Bronchial epithelial cell (primary cell): ENCODE results near the gene PRKAG2. TPM values are rescaled to one million over a fixed set of nuclear protein-coding genes. Genes with fewer than 3 reads are reported as not detected.
A peak's percentile ranks its signal among the peaks of the same experiment; 100 is the strongest.

ENCODE experiments used
- DNase-seq: peaks from one replicate; pipeline ENCODE4 v3.0.0-alpha.2; 2010; ENCODE audit warnings: low read depth
- FAIRE-seq: peaks from 2 replicates; lab custom pipeline; 2011; peaks lifted over from hg19 to GRCh38; lab: Jason Lieb, UNC
- H3K27me3 ChIP-seq: 2 replicates; pipeline ENCODE4 v1.5.1; 2011; ENCODE audit warnings: low read length; ENCODE audit not compliant: control insufficient read depth, insufficient read depth
- H3K36me3 ChIP-seq: 2 replicates; pipeline ENCODE4 v1.5.1; 2011; ENCODE audit warnings: low read length; ENCODE audit not compliant: control insufficient read depth, insufficient read depth
- H3K4me3 ChIP-seq: 2 replicates; pipeline ENCODE4 v1.5.1; 2011; ENCODE audit warnings: mild to moderate bottlenecking, low read depth, low read length, control low read depth
- total RNA-seq: library from RNA; depleted of rRNA; stranded (reverse); fragments of >200 nt; gene quantifications from 2 replicates; pipeline ENCODE4 v1.2.1, GENCODE V29; 2014
- TF ChIP-seq, protein P1 (sequence below): IDR thresholded peaks from 2 replicates; pipeline ENCODE4 v1.5.1; 2011; ENCODE audit warnings: mild to moderate bottlenecking, moderate library complexity, low read length, control low read depth, inconsistent platforms; ENCODE audit not compliant: insufficient read depth, severe bottlenecking

Gene PRKAG2
- total RNA-seq, 1 donor from 2014 or later = 24.5 TPM

DNA sequence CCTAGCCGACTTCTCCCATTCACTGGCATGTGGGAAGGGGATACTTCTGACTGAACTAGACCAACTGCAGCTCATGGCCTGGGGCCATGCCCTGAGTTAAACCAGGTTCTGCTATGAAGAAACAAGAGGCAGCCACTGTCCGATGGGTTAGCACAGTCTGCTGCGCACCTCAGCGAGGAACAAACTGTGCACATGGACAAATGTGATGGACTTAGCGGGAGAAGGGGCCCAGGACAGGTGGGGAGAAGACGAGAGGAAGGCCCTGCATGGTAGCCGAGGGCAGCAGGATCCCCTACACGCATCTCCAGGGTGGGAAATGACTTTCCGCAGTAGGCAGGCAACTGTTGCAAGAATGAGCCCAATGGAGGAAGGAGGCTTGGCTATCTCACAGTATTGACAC is 115.0 kb downstream of the PRKAG2 start:
- Histone ChIP-seq H3K4me3 (no peak overlapping the region), H3K27me3 (peaks cover 4% of the 10 kb centered on the region), H3K36me3 (no peaks in the 10 kb centered on the region)
- no peak for DNase-seq
- no peak for FAIRE-seq
- TF ChIP-seq, protein P1, sequence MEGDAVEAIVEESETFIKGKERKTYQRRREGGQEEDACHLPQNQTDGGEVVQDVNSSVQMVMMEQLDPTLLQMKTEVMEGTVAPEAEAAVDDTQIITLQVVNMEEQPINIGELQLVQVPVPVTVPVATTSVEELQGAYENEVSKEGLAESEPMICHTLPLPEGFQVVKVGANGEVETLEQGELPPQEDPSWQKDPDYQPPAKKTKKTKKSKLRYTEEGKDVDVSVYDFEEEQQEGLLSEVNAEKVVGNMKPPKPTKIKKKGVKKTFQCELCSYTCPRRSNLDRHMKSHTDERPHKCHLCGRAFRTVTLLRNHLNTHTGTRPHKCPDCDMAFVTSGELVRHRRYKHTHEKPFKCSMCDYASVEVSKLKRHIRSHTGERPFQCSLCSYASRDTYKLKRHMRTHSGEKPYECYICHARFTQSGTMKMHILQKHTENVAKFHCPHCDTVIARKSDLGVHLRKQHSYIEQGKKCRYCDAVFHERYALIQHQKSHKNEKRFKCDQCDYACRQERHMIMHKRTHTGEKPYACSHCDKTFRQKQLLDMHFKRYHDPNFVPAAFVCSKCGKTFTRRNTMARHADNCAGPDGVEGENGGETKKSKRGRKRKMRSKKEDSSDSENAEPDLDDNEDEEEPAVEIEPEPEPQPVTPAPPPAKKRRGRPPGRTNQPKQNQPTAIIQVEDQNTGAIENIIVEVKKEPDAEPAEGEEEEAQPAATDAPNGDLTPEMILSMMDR = no peak

DNA sequence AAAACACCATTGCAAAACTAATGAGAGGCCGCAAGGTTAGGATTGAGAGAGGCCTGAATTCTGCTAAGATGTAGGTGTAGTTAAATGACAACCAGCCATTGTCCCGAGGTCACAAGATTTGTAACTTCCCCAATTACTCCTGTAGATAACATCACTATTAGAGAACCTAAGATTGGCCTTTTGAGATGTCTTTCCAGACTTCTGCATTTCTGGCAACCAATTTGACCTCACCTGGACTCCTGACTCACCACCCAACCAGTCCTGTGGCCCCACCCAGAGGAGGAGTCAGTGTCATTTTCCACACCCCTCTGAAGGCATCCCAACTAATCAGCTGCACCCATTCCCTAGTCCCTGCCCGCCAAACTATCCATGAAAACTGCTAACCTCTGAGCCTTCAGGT is 115.7 kb downstream of the PRKAG2 start:
- DNase-seq (peak; percentile 66), FAIRE-seq (peak; percentile 82)
- TF ChIP-seq, protein P1 = no peak
- Histone ChIP-seq H3K4me3 (no peak overlapping the region), H3K36me3 (no peaks in the 10 kb centered on the region), H3K27me3 (peaks cover 4% of the 10 kb centered on the region)

DNA sequence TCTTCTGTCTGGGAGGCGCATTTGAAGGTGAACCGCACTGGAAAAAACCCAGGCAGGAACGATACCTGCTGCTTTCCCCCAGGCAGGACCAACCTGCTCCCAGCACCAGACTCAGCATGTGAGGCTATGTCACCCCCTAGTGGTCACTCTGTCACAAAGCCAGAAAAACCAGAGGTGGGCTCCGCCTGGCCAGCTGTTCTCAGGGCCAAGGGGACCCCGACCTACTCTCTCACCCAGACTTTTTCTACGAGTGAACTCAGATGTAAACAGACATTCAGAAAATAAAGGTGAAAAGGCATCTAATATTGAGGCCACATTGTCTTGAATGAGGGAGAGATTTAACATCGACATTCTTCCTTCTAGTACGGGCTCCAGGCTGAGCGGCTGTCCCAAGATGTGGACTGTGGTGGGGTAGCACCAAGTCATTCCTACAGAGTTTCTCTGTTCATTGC is 117.3 kb downstream of the PRKAG2 start:
- DNase-seq (peak; percentile 61), FAIRE-seq (peak; percentile 60)
- Histone ChIP-seq H3K4me3 (no peak overlapping the region), H3K36me3 (no peaks in the 10 kb centered on the region), H3K27me3 (peaks cover 4% of the 10 kb centered on the region)
- TF ChIP-seq, protein P1 = peak; percentile 94

DNA sequence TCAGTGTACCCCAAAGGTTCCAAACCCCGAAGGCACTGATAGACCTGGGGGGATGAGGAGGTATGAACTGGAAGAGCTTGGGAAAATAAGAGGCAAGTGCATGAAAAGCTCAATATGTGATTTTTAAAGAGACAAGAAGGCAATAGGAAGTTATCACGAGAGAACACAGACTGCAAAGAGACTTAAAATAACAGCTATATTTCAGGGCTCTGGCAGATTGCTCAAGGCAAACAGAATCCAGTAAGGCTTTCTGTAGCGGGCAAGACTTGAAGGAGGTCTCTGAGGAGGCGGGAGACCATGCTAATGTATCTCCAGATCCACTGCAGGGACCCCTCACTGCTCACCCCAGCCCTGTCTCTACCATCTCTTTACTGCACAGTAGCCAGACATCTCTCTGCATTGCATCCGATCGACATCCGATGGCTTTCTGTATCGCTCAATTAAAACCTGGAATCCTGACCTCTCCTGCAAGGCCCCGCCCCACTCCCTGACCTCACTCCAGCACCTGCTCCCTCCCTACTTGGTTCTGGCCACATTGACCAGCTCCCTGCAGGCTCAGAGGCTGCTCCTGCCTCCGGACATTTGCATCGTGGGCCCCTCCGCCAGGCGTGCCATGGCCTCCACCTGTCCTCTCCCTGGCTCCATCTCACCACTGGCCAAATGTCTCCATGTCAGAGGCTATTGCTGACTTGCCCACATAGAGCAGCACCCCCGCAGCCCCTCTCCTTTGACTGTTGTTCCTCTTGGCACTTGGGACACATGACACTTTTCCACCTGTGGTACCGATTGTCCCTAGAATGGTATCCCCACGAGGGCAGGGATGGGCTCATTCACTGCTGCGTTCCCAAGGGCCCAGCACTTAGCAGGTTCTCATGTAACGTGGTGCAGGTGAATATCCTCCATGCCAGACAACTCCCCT is 118.0 kb downstream of the PRKAG2 start:
- TF ChIP-seq, protein P1 = no peak
- peaks cover 2% of the 10 kb centered on the region for H3K27me3 ChIP-seq
- FAIRE-seq (no peak), DNase-seq (no peak)
- no peak overlapping the region for H3K4me3 ChIP-seq
- H3K36me3 ChIP-seq = no peaks in the 10 kb centered on the region

DNA sequence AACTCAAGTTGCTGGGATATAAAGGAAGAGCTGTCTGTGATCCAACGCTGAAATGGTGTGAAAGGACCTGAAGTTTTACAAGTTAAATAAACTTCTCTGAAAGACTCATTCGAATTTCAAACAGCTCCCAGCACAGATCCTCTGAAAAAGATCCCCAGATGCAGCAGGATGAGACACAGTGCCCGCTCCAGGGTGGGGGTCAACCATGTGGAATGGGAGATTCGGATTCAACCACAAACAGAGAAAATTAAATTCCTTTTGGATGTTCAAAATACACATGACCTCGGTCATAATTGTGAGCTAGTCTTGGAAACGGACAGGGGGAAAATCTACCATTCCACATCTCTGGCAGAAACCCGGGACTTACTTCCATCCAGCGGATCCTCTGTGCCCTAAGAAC is 119.6 kb downstream of the PRKAG2 start:
- Histone ChIP-seq H3K36me3 (no peaks in the 10 kb centered on the region), H3K4me3 (no peak overlapping the region), H3K27me3 (no peaks in the 10 kb centered on the region)
- no peak for DNase-seq
- TF ChIP-seq, protein P1 = no peak
- no peak for FAIRE-seq
